Dermis blood vessel endothelial cell (primary cell): Measurements from ENCODE around the gene KCNQ1. TPM values are rescaled to one million over a fixed set of nuclear protein-coding genes. Genes with fewer than 3 reads are reported as not detected.

Source experiments
- DNase-seq: peaks from one replicate; pipeline ENCODE4 v3.0.0; 2010
- total RNA-seq: library from RNA; depleted of rRNA; stranded (reverse); fragments of >200 nt; gene quantifications from 2 replicates; pipeline ENCODE4 v1.2.3, GENCODE V29; 2014

KCNQ1 gene
- total RNA-seq, 1 donor from 2014 or later: 0.34 TPM

DNA sequence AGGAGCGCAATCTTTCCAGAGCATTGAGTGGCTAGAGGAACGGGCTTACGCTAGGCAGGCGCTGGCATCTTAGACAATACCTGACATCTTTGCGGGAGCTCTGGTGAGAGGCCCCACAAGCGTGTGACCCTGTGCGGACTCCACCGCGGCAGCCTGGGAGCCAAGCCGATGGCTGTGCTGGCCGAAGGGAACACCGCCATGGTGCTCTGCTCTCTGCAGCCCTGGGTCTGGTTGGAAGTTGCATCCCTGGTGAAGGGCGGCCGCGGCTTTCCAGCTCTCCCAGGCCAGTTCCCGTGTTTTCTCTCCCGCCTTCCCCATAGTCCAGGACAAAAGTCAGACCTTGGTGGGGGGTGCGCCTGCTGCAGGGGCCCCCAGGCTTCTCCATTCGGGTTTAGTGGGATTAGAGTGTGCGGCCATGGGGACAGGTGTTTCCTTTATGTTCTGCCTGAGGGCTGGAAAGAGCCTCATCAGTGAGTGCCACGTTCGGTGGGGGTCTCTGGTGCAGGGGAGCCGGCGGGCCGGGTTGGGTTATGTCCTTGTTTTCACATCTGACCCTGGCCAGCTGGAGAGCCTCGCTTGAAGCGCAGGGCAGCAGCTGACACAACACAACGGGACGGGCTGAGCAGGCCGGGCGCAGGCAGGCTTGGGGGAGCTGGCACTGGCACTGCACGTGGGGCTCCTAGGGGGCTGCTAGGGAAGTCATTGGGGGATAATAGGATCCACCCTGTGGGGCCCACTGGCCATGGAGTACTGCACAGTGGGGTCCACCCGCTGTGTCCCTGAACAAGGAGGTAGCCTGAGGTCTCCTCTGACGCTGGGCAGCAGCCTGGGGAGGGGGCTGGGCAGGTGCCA, 94.8 kb downstream of the KCNQ1 start:
- DNase-seq: no peak

DNA sequence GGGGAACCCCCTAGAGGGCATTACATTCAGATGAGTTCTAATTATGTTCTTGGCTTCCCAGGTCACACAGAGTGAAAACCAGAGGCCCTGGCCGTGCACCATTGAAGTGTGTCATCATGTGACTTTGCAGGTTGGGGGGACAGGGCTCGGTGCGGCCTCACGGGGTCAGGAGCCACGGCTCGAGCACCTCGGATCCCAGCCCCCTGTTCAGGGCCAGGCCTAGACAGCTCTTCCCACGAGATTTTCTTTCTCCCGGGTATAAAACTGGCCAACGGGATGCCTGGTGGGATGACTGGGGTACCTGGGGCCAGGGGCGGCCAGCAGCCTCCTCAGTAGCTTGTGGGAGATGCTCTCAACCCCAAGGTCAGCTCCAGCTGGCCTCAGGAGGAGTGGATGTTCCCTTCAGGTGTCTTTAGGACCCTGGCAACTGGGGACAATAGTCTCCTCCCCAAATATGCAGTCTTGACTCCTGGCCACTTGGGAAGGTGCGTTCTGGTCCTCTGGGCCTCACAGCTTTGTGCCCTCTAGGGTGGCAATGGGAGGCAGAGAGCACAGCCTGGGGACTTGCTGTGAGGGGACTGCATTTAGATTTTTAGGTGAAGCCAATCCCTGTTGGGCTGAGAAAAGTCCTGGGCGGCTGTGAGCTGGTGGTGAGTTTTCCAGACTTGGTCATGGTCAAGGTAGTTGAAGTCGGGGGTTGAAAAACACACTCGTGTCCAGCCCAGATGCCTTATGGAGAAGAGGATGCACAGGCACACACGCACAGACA, 95.6 kb downstream of the KCNQ1 start:
- no peak for DNase-seq

DNA sequence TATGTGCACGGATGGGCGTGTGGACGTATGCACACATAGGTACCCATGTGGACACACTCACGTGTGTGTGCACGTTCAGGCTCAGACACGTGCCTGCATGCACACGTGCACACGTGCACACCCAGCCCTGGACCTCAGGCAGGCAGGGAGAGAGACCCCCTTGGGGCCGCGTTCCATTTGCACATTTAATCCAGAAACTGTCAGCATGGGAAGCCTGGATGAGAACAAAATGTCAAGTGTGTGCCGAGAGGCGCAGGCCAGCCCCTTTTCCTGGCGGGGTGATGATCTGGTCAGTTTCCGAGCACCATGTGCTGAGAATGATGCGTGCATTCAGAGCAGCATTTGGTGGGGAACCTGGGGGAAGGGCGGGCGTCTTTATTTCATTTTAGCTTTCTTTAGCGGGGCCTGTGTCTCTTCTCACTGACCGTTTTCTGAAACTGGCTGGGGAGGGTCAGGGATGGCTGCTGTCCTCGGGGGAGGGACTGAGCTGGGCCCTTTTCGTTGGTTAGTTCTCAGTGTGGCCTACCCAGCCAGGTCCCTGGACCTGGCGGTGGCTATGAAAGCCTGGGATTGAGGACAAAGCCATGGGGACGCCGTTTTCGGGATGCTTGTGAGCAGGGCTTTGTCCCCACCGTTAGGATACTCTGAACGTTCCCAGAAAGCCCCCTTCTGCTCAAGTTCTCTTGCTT, 96.3 kb downstream of the KCNQ1 start:
- no peak for DNase-seq

DNA sequence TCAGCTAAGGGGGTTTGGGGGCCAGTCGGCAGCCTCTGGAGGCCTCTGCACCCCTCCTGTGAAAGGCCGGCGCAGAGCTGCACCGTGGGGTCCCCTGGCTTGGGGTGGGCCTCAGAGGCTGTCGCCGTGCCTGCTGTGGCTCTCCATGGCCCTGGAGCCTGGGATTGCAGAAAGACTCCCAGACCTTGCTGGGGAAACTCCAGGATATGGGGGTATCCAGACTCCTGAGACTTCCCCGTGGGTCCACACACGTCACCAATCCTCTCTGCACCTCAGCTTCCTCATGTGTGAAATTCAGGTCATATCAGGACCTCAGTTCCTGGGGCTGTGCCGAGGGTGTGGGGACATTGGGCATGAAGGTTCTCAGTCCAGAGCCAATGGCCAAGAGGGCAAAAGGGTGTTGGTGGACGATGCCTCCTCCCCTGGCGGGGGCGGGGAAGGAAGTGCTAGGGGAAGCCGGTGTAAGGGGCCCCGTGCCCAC, 97.1 kb downstream of the KCNQ1 start:
- no peak for DNase-seq

DNA sequence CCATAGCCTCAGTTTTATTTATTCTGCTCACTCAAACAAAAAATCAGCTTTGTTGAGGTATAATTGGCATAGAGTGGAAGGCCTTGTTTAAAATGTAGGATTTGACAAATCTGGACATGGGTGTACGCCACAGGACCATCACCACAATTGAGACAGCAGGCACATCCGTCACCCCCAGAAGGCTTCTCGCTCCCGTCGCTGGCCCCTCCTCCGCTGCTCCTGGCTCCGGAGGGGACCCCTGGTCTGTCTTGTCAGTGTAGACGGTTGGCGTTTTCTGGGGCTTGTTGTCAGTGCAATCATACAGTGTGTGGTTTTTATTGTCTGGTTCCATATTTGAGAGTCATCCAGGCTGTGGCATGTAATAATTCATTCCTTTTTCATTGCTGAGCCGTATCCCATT, 97.6 kb downstream of the KCNQ1 start:
- no peak for DNase-seq

DNA sequence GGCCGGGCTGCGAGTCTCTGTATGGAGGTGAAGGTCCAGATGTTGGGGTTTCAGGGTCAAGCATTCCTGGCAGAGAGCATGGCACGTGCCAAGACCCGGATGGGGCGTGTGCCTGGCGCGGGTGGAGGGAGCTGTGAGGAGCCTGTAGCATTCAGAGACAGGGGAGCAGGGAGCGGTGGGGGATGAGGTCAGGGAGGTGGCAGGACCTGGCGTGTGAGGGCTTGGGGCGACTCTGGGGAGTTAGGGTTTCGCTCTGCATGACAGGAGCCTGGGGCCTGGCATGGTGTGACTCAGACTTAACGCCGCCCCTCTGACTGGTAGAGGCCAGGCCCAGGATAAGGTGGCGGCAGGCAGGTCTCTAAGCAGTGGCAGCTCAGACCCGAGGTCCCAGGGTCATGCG, 103.0 kb downstream of the KCNQ1 start:
- DNase-seq: no peak

DNA sequence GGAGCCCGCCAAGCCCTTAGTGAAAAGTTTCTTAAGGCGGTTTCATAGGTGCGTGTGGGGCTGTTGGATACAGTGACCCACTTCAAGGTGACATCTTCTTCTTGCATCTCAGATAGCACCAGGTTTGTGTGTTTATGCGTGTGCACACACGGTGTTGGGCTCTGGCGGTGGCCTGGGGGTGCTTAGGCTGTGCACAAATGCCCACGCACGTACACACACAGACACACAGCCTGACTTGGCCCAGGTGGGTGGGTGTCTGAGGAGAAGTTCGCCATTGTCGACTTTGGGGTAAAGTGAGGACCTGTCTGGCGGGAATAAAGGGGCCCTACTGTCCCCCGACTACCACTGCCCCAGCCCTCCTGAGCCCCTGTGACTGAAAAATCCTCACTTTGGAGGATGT, 103.8 kb downstream of the KCNQ1 start:
- DNase-seq: no peak

DNA sequence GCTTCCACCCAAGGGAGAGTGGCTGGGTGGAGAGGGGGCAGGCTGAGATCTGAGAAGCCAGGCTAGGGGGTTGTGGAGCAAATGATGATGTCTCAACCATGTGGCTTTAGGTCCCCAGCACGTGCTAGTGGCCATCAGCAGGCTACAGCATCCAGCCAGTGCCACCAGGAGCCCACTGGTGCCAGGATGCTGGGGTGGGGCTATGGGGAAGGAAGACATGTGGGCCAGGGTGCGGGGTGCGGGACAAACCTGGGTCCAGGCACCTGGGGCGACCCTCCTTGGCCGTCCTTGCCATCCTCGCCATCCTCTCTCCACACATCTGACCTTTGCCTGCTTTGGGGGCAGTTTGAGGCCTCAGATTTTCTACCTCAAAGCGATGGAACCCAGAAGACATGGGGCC, 104.3 kb downstream of the KCNQ1 start:
- DNase-seq: no peak

DNA sequence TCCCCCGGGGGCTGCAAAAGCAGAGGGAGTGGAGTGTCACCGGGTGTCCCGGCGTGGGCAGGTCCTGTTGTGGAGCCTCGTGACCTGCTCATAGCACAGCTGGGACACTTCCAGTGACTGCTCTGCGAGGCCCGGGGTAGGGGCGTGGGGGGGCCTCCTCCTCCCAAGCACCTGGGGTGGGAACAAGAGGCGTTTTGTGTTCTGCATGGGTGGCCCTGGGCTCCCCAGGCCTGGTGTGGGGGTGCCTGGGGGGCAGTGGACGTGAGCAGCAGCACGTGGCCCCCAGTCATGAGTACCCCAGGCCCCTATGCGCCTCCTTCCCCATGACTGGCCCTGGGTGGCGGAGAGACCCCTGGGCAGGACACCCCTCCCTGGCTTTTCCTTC, 104.7 kb downstream of the KCNQ1 start:
- DNase-seq: no peak

DNA sequence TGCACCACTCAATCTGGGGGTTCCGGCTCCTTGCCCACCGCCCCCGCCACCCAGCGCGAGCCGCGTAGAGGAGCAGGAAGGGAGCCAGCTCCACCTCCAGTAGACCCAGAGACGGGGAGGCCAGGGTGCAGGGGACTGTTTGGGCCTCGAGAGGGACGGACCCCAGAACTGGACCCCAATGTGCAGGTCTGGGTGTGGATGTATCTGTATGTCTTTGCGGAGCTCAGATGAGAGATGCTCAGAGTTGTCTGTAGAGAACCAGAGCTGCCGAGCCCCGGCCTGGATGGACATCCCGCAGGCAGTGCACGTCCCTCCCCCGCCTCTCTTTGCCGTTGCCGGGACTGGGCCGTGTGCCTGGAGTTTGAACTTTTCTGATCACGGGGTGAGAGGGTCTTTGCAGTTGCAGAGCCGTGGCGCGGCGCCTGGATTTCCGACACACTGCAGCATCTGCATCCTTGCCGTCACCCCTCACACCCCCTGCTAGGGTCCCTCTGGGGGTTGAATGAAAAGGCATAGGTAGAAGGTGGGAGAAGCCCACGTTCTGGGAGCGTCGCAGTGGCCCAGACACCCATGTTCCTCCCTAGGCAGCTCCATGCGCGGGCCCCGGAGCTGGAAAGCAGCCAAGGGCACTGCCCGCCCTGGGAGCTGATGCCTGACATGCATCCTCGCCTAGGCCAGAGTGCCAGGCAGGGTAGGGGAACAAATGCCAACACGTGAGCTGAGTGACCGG, 105.2 kb downstream of the KCNQ1 start:
- DNase-seq: no peak

DNA sequence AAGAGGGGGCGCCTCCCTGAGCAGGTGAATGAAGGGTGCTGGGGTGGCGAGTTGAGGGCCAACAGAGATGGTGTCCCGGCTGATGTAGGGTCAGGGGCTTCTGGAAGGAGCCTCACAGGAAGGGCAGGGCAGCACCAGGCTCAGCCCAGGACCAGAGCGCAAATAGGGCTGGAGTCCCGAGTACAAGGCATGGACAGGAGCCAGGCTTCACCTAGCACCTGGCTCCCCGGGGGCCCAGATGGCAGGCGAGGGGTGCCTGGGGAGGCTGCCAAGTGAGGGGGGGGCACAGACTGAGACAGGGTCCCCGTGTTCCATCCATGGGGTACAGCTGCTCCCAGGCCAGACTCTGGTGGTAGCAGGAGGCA, 105.8 kb downstream of the KCNQ1 start:
- DNase-seq: no peak

DNA sequence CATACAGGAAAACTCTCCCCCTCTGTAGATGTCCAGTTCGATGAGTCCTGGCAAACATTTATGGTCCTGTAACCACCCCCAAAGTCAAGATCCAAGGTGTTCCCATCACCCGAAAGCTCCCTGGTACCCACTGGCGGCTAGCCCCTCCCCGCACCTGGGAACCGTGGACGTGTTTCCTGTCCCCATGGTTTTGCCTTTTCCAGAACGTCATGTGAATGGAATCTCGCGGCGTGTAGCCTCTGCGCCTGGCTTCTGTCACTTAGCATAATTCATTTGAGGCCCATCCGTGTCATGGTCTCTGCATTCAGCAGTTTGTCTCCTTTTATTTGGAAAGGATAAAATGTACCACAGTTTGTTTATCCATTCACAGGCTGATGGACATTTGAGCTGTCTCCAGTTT, 106.3 kb downstream of the KCNQ1 start:
- no peak for DNase-seq

DNA sequence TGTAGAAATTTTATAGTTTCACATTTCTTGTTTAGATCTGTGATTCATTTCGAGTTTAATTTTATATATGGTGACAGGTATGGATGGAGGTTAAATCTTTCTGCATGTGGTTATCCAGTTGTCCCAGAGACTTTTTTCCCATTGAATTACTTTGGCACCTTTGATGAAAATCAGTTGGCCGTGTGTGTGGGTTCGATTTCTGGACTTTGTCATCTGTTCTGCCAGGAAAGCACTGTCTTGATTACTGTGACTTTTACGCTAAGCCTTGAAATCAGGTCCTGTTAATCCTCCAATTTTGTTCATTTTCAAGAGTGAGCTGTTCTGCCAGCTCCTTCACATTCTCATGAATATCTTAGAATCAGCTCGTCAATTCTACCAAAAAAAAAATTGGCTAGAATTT, 107.4 kb downstream of the KCNQ1 start:
- no peak for DNase-seq

DNA sequence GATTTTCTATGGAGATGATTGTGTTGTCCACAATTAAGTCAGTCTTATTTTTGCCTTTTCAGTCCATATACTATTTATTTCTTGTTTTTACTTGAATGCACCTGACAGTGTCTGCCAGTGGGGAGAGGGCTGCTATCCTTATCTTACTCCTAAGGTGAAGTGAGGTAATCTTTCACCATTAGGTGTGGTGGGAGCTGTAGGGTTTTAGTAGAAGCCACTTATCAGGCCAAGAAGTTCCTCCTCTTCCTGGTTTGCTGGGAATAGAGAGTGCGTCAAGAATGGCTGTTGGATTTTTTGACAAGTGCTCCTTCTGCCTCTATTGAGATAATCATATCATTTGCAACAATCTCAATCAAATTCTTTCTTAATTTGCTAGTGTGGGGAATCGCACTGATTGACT, 108.4 kb downstream of the KCNQ1 start:
- no peak for DNase-seq

DNA sequence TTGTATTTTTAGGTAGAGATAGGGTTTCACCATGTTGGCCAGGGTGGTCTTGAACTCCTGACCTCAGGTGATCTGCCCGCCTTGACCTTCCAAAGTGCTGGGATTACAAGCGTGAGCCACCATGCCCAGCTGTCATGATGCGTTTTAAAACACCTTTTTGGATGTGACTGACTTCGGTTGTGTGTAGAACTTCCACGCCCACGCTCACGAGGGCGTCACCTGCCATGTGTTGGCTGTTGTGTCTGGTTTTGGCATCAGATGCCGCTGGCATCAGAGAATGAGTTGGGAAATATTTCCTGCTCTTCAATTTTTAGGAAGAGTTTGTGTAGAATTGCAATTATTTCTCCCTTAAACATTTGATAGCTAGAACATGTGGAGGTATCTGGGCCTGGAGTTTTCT, 109.1 kb downstream of the KCNQ1 start:
- no peak for DNase-seq

DNA sequence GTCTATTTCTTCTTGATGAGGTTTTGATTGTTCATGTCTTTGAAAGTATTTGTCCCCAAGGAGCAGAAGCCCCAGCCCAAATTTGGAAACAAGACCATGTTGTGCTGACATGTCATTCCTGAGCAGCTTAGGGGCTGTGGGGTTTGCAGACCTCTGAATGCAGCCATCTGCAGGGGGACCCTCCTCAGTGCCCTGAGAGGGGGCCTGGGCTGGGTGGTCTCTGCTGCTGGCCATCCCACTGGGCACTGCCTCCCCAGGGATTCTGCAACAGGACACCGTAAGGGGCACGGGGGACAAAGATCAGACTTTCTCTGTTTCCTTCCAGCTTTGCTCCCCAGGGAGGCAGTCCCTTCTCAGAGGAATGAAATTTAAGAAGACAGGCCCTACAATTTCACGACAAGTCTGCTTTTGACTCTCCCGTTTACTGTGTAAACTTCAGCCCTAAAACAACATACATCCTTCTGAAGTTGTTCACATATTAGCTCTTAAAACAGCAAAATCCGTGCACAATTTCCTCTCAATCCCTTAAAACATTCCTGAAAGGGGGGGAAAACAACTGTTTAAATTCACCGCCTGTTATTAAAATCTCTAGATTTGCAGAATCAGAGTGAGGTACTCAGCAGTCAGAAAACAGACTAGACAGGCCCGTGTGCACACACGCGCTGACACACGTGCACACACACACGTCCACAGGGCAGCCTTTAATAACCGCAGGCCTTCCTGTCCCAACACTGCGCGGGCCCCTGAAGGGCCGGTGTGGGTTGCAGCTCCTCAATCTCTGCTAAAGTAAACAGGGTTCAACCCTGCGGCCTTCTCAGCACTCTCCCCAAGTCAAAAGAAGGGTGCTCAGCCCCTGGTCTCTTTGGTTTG, 109.8 kb downstream of the KCNQ1 start:
- no peak for DNase-seq

DNA sequence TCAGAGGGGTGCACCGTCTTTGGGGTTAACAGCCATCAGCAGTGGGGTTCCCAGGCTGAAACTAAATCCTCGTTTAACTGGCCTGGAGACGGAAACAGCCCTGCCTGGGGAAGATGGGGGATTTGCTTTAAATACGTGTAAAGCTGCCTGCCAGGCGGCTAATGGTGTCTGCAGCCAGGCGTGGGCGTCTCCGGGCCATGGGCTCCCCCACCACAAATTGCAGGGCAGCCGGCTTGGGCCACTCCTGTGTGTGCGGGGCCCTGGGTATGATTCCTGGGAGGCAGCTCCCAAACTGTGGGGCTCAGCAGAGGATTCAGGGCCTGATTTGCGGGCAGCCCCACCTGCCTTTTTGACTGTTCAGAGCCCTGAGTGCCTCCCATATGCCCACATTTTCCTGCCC, 110.5 kb downstream of the KCNQ1 start:
- DNase-seq: no peak

DNA sequence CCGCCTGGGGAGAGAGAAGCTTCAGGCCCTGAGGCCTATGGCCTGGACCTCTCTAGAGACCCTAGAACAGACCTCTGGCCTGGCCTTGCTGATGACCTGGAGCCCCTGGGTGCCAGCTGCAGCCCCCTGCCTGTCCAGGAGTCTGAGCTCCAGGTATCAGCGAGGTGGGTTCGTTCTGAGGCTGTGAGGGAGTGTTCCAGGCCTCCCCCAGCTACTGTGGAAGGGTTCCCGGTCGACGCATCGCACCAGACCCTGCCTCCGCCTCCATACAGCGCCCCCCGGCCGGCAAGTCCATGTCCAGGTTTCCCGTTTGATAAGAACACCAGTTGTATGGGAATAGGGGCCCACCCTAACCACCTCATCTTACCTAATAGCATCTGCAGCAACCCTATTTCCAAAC, 111.1 kb downstream of the KCNQ1 start:
- no peak for DNase-seq

DNA sequence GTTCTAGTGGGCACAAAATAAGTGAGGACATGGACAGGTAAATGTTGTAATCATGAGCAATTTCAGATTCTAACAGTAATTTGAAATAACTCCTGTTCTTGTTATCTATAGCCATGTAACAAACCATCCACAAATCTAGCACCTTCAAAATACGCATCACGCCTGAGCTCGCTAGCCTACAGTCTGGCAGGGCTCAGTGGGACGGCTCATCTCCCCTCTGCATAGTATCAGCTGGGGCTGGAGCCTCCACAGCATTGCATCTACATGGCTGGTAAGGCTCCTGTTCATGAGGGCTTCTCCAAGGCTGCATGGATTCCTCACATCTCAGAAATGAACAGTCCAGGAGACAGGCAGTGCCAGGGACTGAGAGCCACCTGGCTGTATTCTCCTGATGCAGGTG, 112.6 kb downstream of the KCNQ1 start:
- DNase-seq: no peak

DNA sequence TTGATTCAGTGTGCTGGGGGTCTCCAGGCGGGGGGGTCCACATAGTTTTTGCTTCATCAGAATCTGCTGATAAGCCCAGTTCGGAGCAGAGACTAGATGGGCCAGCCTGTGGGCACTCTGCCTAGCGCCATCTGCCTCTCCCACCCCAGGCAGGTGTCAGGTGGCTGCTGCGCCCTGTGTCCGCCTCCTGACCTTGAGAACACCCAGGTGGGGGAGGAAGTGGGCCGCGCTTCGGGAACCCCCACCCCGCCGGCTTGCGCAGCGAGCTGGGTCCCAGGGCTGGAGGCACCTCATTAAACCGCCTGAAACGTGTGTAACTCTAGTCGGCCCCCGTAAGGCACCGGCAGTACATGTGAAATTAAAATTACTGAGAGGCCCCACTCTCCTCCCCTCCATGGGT, 113.6 kb downstream of the KCNQ1 start:
- no peak for DNase-seq

DNA sequence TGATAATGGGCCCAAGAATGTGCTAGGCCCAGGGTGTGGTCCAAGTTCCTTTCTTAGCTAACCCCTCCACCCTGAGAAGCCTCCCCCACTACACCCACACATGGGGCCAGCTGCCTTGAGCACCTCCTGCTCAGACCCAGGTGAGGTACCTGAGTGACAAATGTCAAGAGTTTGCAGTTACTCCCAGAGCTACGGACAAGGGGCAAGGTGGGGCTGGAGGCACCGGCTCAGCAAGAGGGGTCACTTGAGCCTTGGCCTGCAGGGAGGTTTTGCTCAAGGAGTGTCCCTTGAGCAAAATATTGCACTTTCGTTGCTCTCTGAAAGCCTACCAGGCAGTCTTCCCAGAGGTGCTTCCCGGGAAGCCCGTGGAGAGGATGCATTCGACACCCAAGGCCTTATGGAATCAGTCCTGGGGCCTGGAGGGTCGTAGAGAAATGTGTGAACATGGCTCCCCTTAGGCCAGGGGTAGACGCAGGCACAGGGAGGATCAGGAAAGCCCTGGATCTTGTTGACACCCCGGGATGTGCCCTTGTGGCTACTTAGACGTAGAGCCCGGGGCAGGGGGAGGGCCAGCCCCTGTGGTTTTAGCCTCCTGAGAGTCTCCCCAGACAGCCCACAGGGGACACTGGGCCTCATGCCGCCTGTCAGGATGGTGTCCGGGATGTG, 114.2 kb downstream of the KCNQ1 start:
- DNase-seq: no peak
